ENCODE data around the gene GNB1L. TPM values are rescaled to one million over a fixed set of nuclear protein-coding genes. Genes with fewer than 3 reads are reported as not detected.

Gene GNB1L
- total and polyA plus RNA-seq, 2 of the 13 experiments (the other 11 are each of a cell fraction or from before 2014, with no cell fraction given), result 2.5 to 7.4 TPM

DNA sequence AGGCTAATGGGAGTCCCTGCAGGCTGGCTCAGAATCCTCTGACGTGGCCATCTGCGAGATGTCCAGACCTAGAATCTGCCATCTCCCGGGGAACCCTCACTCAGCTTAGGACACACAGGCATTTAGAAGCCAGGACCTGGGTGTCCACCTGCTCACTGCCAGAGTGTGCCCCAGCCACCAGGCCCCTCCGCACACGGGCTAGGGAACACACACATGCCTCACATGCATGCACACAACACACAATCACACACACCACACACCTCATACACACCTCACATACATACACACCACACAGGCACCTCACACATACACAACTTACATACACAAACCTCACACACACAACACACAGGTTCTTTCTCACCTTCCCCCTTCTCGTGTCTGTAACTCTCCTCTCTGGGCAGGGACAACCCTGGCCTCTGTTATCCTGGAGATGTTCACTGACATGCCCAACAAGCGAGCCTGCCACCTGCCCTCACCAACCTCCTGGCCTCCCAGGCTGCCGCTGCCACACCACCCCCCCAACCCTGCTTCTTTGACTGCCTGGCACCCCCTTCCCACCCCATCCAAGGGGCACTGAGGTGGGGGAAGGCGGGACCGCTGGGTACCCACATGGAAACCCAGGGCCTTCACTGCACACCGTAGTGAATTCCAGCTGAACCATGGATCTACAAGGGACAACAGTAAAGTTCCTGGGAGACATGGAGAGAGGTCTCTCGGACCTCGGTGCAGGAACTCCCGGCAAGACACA lies 38.1 kb downstream of the GNB1L start:
- CTCF ChIA-PET (ENCODE audit: low intra/inter-chr PET ratio, low total read pairs), result no interaction called here
- in situ Hi-C loops (cut with HindIII; ENCODE audit: extremely low pct_ligation_motif_present, low pct_unique_long_range_greater_than_20kb), result no loop called here

GRCh38 chr22:19815823-19816290 lies 38.8 kb downstream of the GNB1L start:
- ChIA-PET CTCF (ENCODE audit: low intra/inter-chr PET ratio, low total read pairs) (no interaction called here), POLR2A (no interaction called here)
- no peak overlapping the region for H2AFZ ChIP-seq (ENCODE audit: low read length)
- FAIRE-seq (no peak), DNase-seq (ENCODE audit: low spot score) (no peak), ATAC-seq (no peak)
- no peak overlapping the region for H3K27ac ChIP-seq (ENCODE audit: extremely low read length, insufficient read depth, low read length)
- H3K4me3 ChIP-seq (replicated peaks in 1 of 3; ENCODE audit: insufficient read depth in 1 of 3, low read depth in 2 of 3, low read length in 3 of 3), result no peak overlapping the region
- no peaks in the 10 kb centered on the region for H3K4me1 ChIP-seq (ENCODE audit: insufficient read depth, low read length)
- WGBS (ENCODE audit: low lambda C conversion rate), result 86% methylated on average over 16 of the region's 16 CpGs
- no peaks in the 10 kb centered on the region for H3K79me2 ChIP-seq (ENCODE audit: insufficient read depth, low read length)
- intact Hi-C loops (cut with micrococcal nuclease; ENCODE audit: unreplicated experiment), result no loop called here
- in situ Hi-C loops (cut with HindIII; ENCODE audit: extremely low pct_ligation_motif_present, low pct_unique_long_range_greater_than_20kb), result no loop called here
- no peak overlapping the region for H3K9ac ChIP-seq (ENCODE audit: insufficient read depth, low read depth, low read length)
- H3K9me3 ChIP-seq (ENCODE audit: low read length), result no peaks in the 10 kb centered on the region
- no peaks in the 10 kb centered on the region for H3K27me3 ChIP-seq (ENCODE audit: control insufficient read depth in 1 of 2, insufficient read depth in 2 of 2, low read length in 2 of 2)
- H4K20me1 ChIP-seq (ENCODE audit: insufficient read depth, low read length), result no peaks in the 10 kb centered on the region
- BruUV-seq (replicated peaks), result no TSS peak
- H3K4me2 ChIP-seq (ENCODE audit: low read depth, low read length), result no peak overlapping the region
- H3K36me3 ChIP-seq (replicated peaks in 1 of 2; ENCODE audit: control insufficient read depth in 1 of 2, insufficient read depth in 2 of 2, low read length in 2 of 2), result no peaks in the 10 kb centered on the region
- TF ChIP-seq MED1 (CRISPR knock-in tag; IDR thresholded peaks at IDR 0.05) (no peak), BCLAF1 (IDR thresholded peaks at IDR 0.05) (no peak), ZNF841 (CRISPR knock-in tag; IDR thresholded peaks at IDR 0.05; ENCODE audit: borderline replicate concordance) (no peak), GATA4 (IDR thresholded peaks at IDR 0.05; ENCODE audit: borderline replicate concordance, low read depth) (no peak), NFYC (CRISPR knock-in tag; IDR thresholded peaks at IDR 0.05) (no peak), TBL1XR1 (IDR thresholded peaks at IDR 0.05; ENCODE audit: borderline replicate concordance, low read length, partially characterized antibody) (no peak), BHLHE40 (IDR thresholded peaks at IDR 0.05; ENCODE audit: low read length) (no peak), ZNF136 (CRISPR knock-in tag; IDR thresholded peaks at IDR 0.05; ENCODE audit: low read depth) (no peak), DMAP1 (CRISPR knock-in tag; IDR thresholded peaks at IDR 0.05) (no peak), SRSF4 (IDR thresholded peaks at IDR 0.05; ENCODE audit: low read depth, low read length, poor library complexity, severe bottlenecking) (no peak)
- TF ChIP-seq, protein P1, sequence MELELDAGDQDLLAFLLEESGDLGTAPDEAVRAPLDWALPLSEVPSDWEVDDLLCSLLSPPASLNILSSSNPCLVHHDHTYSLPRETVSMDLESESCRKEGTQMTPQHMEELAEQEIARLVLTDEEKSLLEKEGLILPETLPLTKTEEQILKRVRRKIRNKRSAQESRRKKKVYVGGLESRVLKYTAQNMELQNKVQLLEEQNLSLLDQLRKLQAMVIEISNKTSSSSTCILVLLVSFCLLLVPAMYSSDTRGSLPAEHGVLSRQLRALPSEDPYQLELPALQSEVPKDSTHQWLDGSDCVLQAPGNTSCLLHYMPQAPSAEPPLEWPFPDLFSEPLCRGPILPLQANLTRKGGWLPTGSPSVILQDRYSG (CRISPR knock-in tag; IDR thresholded peaks at IDR 0.05), result no peak

More for the DNA sequence above, 38.1 kb downstream of the GNB1L start:
- FAIRE-seq (no peak), ATAC-seq (no peak), DNase-seq (ENCODE audit: low spot score) (no peak)
- H3K27ac ChIP-seq (ENCODE audit: extremely low read length, insufficient read depth, low read length), result no peak overlapping the region
- no peaks in the 10 kb centered on the region for H3K36me3 ChIP-seq (replicated peaks in 1 of 2; ENCODE audit: control insufficient read depth in 1 of 2, insufficient read depth in 2 of 2, low read length in 2 of 2)
- no peak overlapping the region for H2AFZ ChIP-seq (ENCODE audit: low read length)
- H3K79me2 ChIP-seq (ENCODE audit: insufficient read depth, low read length), result no peaks in the 10 kb centered on the region
- intact Hi-C loops (cut with micrococcal nuclease; ENCODE audit: unreplicated experiment), result no loop called here
- H3K4me3 ChIP-seq (replicated peaks in 1 of 3; ENCODE audit: insufficient read depth in 1 of 3, low read depth in 2 of 3, low read length in 3 of 3), result no peak overlapping the region
- no TSS peak for BruUV-seq (replicated peaks)
- POLR2A ChIA-PET, result no interaction called here
- no peak overlapping the region for H3K9ac ChIP-seq (ENCODE audit: insufficient read depth, low read depth, low read length)
- H3K27me3 ChIP-seq (ENCODE audit: control insufficient read depth in 1 of 2, insufficient read depth in 2 of 2, low read length in 2 of 2), result no peaks in the 10 kb centered on the region
- 94% methylated on average over 11 of the region's 14 CpGs for WGBS (ENCODE audit: low lambda C conversion rate)
- no peak for TF ChIP-seq FOXA3 (CRISPR knock-in tag; IDR thresholded peaks at IDR 0.05)
- TF ChIP-seq CHCHD3 (CRISPR knock-in tag; IDR thresholded peaks at IDR 0.05), result no peak
- no peak for TF ChIP-seq REXO4 (CRISPR knock-in tag; IDR thresholded peaks at IDR 0.05; ENCODE audit: borderline replicate concordance)
- TF ChIP-seq PCBP2 (optimal IDR thresholded peaks at IDR 0.05; ENCODE audit: low read depth, low read length, poor library complexity, severe bottlenecking), result no peak
- TF ChIP-seq ZNF749 (CRISPR knock-in tag; IDR thresholded peaks at IDR 0.05; ENCODE audit: borderline replicate concordance), result no peak
- TF ChIP-seq ARNT (IDR thresholded peaks at IDR 0.05), result no peak
- no peak for TF ChIP-seq SP140L (CRISPR knock-in tag; IDR thresholded peaks at IDR 0.05; ENCODE audit: borderline replicate concordance)
- no peak for TF ChIP-seq ZNF572 (CRISPR knock-in tag; IDR thresholded peaks at IDR 0.05)
- no peak for TF ChIP-seq TOPORS (CRISPR knock-in tag; IDR thresholded peaks at IDR 0.05)
- no peak for TF ChIP-seq PAF1 (CRISPR knock-in tag; IDR thresholded peaks at IDR 0.05)
- no peak for TF ChIP-seq MTA1 (CRISPR knock-in tag; IDR thresholded peaks at IDR 0.05; ENCODE audit: borderline replicate concordance)
- TF ChIP-seq ZNF317 (CRISPR knock-in tag; IDR thresholded peaks at IDR 0.05), result no peak
- TF ChIP-seq ZBTB38 (CRISPR knock-in tag; IDR thresholded peaks at IDR 0.05), result no peak
- no peak for TF ChIP-seq ZNF432 (CRISPR knock-in tag; IDR thresholded peaks at IDR 0.05; ENCODE audit: borderline replicate concordance)
- TF ChIP-seq ZNF772 (CRISPR knock-in tag; IDR thresholded peaks at IDR 0.05), result no peak
- H3K9me3 ChIP-seq (ENCODE audit: low read length), result no peaks in the 10 kb centered on the region
- no peaks in the 10 kb centered on the region for H3K4me1 ChIP-seq (ENCODE audit: insufficient read depth, low read length)
- H3K4me2 ChIP-seq (ENCODE audit: low read depth, low read length), result no peak overlapping the region
- no peaks in the 10 kb centered on the region for H4K20me1 ChIP-seq (ENCODE audit: insufficient read depth, low read length)

Measured in HepG2 (cell line).